ENCODE results near the gene SETDB1.
"Not testable (repeated sequence)": the region's sequence is repeated elsewhere in the genome, so short reads cannot be mapped to it uniquely, and the experiment has no call there.

Gene SETDB1

DNA sequence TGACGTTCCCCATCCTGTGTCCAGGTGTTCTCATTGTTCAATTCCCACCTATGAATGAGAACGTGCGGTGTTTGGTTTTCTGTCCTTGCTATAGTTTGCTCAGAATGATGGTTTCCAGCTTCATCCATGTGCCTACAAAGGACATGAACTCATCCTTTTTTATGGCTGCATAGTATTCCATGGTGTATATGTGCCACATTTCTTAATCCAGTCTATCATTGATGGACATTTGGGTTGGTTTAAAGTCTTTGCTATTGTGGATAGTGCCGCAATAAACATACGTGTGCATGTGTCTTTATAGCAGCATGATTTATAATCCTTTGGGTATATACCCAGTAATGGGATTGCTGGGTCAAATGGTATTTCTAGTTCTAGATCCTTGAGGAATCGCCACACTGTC is 2.6 kb downstream of the SETDB1 start:
- DNase-seq (ENCODE audit: low spot score); FAIRE-seq: not testable (repeated sequence)

DNA sequence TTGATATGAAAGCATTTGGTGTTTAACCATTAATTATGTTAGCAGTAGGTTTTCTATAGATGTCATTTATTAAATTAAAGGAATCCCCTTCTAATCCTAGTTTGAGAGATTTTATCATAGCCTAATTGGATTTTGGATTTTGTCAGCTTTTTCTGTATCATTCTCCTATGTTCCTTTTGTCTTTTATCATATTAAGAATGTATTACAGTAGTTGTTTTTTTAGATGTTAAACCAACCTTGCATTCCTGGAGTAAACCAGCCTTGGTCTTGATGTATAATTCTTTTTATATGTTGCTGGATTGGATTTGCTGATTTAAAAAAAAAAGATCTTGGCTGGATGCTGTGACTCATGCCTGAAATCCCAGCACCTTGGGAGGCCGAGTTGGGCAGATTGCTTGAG is 5.6 kb downstream of the SETDB1 start:
- DNase-seq (ENCODE audit: low spot score) (no peak), FAIRE-seq (no peak)

DNA sequence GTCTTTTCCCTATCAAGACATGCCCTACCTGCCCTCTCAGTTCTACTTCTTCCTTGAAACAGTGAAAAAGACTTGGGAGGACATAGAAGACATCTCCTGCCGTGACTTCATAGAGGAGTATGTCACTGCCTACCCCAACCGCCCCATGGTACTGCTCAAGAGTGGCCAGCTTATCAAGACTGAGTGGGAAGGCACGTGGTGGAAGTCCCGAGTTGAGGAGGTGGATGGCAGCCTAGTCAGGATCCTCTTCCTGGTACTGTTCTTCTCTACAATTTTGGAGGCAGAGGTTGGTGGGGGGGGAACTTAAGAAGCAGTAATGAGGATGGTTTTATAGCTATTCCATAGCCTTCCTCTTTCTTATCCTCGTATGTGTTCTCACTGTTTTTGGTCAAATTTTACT is 18.7 kb downstream of the SETDB1 start:
- DNase-seq (ENCODE audit: low spot score) (no peak), FAIRE-seq (no peak)

- FAIRE-seq (no peak), DNase-seq (ENCODE audit: low spot score) (no peak)
Measured at GRCh38 chr1:150954708-150955107, 28.5 kb downstream of the SETDB1 start.

DNA sequence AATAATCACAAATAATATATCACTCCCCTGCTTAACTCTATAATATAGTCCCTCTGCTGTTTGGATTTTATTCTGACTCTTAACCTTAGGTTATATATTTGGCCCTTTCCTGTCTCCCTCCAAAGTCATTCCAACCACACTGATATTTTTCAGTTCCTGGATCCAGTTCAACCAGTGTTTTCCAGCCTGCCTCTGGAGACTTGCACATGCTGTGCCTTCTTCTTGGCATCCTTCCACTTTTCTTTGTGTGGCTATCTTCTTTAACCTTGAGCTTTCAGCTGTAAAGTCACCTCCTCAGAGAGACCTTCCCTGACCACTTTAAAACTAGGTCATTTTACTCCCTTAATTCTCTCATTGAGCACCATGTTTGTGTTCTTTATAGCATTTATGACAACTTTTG is 29.1 kb downstream of the SETDB1 start:
- FAIRE-seq (no peak), DNase-seq (ENCODE audit: low spot score) (no peak)

DNA sequence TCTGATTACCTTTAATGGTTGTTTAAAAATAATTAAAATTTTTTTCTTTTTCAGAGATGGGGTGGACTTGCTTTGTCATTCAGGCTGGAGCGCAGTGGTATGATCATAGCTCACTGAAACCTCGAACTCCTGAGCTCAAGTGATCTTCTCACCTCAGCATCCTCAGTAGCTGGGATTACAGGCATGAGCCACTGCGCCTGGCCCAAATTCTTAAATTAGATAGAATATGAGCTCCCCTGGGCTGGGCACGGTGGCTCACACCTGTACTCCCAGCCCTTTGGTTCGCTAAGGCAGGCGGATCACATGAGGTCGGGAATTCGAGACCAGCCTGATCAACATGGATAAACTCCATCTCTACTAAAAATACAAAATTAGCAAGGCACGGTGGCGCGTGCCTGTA is 31.5 kb downstream of the SETDB1 start:
- FAIRE-seq (no peak), DNase-seq (ENCODE audit: low spot score) (no peak)

- FAIRE-seq (no peak), DNase-seq (ENCODE audit: low spot score) (no peak)
Measured at GRCh38 chr1:150960646-150961045, 34.5 kb downstream of the SETDB1 start.

DNA sequence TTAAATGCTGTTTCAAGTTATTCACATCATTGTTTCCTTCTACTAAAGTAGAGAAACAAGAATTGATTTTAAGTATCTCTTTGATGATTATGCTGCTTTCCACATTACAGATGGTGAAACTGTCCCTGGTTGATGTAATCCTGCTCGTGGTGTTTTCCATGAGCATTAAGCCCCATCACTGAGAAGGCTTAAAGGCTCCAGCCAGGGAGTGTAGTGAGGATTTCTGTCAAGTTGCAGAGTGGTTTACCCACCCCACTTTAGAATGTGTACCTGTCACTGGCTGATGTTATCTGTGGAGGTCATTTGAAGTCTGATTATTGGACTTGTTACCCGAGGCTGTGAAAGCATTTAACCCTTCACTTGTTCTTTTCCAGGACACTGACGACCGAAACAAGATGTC is 35.6 kb downstream of the SETDB1 start:
- DNase-seq (ENCODE audit: low spot score) = no peak
- FAIRE-seq = no peak

DNA sequence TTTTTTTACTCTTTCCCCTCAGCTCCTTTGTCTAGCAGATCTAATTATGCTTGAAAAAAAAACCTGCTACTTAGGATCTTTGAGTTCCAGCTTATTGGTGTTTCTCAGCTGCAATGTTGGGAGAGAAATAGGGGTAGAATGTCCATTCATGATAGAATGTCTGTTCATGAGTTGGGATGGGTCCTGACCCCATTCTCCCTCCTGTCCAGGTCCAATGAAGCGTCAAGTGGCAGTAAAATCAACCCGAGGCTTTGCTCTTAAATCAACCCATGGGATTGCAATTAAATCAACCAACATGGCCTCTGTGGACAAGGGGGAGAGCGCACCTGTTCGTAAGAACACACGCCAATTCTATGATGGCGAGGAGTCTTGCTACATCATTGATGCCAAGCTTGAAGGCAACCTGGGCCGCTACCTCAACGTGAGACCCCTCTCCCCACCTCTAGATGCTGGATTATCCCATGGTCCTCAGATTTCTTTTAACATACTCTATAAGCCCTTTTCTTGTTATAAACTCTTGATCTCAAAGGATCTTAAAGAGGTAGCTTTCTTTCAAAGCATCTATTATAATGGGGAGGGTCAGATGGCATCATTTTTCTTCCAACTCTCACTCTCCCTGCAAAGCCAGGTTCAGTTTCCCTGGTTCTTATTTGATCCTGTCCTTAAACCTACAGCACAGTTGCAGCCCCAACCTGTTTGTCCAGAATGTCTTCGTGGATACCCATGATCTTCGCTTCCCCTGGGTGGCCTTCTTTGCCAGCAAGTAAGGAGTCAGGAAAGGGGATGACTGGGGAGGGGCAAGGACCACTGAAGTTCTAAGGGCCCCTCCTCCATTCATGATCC is 37.4 kb downstream of the SETDB1 start:
- FAIRE-seq = no peak

DNA sequence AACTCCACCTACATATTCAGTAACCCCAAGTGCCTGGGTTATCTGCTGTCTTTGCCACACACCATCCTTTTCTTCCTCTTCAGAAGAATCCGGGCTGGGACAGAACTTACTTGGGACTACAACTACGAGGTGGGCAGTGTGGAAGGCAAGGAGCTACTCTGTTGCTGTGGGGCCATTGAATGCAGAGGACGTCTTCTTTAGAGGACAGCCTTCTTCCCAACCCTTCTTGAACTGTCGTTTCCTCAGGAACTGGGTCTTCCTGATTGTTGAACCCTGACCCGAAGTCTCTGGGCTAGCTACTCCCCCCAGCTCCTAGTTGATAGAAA is 38.0 kb downstream of the SETDB1 start:
- FAIRE-seq = no peak
- DNase-seq (ENCODE audit: low spot score) = no peak

More for the DNA sequence above, 37.4 kb downstream of the SETDB1 start:
- no peak for DNase-seq (ENCODE audit: low spot score)

DNA sequence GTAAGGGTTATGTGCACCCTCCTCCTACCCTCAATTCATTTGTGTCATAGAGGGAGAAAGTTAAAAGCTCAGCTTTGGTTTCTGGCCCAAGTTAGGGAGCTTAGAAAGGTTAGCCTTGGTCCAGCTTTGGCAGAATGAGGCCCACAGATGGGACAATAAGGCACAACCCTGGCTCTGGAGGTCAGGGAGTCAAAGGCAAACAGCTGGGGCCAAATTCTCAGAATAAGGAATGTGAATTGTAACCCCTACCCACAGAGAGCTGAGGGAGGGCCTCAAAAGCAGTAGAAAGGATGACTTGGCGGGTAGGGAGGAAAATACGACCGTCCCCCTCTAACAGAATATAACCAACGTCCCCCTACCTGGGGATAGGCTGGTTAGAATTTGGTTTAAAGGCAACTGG is 39.4 kb downstream of the SETDB1 start:
- DNase-seq (ENCODE audit: low spot score) (no peak), FAIRE-seq (no peak)

GRCh38 chr1:150966011-150966410 is 39.8 kb downstream of the SETDB1 start:
- FAIRE-seq (no peak), DNase-seq (ENCODE audit: low spot score) (no peak)

DNA sequence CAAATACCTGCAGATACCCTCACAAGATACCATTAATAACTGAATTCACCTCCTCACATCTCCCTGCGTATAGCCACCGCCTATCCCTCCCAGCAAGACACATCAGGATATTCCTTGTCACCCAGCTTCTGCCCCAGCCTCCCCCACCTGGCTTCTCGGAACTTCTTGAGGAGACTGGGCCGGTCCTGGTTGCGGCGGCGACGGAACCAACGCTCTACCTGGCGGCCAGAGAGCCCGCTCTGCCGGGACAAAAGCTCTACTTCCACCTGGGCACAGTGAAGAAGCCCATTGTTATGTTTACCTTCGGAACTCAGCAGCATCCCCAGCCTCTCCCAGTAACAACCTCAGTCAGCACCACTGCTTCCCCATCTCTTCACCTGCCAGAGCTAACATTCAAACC is 41.8 kb downstream of the SETDB1 start:
- FAIRE-seq (no peak), DNase-seq (ENCODE audit: low spot score) (no peak)

DNA sequence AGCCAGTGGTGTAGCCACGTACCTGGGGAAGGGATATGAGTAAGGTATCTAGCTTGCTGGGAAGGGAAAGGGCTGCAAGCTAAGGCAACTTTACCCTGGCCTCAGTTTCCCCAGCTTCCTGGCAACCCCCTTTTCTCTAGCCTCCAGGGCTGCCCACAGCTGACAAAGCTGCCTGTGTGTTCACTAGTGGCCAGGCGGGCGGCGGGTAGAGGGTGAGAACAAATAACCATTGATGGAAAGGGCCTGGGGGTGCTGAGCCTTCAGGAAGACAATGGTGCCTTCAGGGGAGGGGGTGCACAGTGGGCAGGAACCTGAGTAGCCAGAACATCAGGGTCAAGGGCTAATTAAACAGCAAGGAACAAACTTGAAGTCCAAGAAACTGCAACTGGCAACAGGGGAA is 42.3 kb downstream of the SETDB1 start:
- DNase-seq (ENCODE audit: low spot score) (no peak), FAIRE-seq (no peak)

DNA sequence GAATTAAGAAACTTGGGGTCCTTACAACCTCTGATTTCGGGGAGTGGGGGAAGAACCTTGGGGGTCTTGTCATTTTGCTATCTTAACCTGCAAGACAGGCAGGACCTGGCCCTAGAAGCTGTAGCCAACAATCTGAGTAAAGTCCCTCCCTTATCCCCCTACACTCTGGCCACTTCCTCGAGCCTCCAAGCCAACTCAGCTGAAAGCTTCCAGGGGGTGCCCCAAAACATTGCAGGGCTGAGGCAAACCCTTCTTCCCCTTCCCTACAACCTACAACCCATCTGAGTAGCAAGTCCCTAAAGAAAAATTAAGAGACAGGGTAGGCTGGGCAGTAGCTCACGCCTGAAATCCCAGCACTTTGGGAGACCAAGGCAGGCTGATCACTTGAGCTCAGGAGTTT is 43.5 kb downstream of the SETDB1 start:
- FAIRE-seq (no peak), DNase-seq (ENCODE audit: low spot score) (no peak)

- FAIRE-seq (peak; percentile 2), DNase-seq (ENCODE audit: low spot score) (peak; percentile 57)
Measured at GRCh38 chr1:150970808-150971582, 44.8 kb downstream of the SETDB1 start.

- FAIRE-seq (no peak), DNase-seq (ENCODE audit: low spot score) (no peak)
Measured at GRCh38 chr1:150971583-150972416, 45.6 kb downstream of the SETDB1 start.

DNA sequence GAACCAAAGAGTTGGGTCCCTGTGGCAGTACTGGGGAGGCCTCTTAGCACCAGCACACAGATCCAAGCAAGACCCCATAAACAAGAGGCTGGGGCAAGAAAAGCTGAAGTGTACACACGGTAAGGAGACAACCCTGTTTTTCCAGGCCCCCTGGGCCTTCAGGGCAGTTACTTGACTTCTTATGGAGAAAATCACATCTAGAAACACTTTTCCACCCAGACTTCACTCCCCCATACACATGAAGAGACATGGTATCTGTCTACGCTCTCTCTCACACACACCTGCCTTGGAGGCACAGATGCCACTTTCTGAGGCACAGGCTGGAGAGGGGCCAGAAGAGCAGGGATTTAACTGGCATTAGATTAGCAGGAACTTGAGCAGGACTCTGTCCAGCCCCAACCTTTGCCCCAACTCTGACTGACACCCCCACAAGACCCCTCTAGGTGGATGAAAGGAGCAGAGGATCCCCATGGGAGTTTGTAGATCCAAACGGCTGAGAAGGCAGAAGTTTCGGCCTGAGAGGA is 46.3 kb downstream of the SETDB1 start:
- FAIRE-seq = no peak

DNA sequence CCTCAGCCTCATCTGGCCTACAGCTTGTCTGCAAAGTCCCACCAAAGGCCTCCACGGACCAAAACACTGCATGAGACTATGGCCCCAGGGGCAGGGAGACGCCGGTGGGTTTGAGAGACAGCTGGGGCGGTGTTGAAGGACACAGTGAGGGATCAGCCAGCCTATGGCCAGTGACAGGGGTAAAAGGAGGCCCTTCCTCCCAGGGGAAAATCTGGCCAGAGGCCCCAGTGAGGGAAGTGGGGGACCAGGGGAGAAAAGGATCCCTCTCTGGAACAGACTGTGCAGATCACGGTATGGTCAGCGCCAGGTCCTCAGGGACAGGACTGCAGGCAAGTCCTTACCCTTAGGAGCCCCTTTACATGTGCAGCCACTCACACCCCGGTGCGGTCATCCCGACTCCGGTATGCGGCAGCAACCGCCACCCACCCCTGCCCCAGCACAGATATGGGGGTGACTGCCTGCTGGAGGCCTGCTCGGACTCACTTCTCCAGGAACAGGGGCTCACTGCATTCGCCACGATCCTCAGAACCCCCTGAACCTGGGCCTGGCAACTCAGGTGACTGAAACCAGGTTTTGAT is 47.2 kb downstream of the SETDB1 start:
- DNase-seq (ENCODE audit: low spot score) (no peak), FAIRE-seq (no peak)

More for the DNA sequence above, 46.3 kb downstream of the SETDB1 start:
- no peak for DNase-seq (ENCODE audit: low spot score)

GRCh38 chr1:150973836-150974579 is 47.8 kb downstream of the SETDB1 start:
- DNase-seq (ENCODE audit: low spot score) (no peak), FAIRE-seq (no peak)
